ENCODE data around the gene SULF2.

DNA sequence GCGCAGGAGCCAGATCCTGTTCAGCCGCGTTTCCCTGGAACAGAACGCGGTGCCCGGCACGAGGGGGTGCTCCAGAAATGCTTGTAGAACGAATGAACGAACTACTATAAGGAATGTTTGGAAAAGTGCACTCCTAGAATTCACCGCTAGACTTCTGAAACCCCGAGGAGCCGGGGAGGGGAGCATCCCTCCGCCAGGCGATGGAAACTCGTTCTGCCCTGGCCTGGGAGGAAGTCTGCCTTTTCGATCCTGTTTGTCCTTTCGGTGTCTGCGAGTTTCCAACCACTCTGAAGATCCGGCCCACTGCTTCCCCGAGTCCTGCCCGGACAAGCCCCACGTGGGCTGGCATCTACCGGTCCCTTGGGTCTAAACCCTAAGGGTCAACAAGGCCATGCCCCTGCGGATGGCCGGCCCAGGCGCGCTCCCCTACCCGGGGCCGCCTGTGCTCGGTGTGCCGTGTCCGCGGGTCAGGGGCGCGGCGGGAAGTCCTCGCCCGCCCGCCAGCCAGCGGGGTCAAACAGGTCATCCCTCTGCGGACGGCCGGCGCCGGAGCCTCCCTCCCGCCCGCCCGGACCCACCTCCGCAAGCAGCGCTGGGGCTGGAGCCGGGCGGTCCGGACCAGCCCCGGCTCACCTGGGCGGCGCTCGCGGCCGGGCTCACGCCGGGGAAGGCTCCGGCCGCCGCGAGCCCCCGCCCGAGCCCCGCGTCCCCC, 526 bp downstream of the SULF2 start:
- TF ChIP-seq, protein P1, sequence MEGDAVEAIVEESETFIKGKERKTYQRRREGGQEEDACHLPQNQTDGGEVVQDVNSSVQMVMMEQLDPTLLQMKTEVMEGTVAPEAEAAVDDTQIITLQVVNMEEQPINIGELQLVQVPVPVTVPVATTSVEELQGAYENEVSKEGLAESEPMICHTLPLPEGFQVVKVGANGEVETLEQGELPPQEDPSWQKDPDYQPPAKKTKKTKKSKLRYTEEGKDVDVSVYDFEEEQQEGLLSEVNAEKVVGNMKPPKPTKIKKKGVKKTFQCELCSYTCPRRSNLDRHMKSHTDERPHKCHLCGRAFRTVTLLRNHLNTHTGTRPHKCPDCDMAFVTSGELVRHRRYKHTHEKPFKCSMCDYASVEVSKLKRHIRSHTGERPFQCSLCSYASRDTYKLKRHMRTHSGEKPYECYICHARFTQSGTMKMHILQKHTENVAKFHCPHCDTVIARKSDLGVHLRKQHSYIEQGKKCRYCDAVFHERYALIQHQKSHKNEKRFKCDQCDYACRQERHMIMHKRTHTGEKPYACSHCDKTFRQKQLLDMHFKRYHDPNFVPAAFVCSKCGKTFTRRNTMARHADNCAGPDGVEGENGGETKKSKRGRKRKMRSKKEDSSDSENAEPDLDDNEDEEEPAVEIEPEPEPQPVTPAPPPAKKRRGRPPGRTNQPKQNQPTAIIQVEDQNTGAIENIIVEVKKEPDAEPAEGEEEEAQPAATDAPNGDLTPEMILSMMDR (IDR thresholded peaks at IDR 0.05; ENCODE audit: low read depth, low read length, missing input control): no peak
- TF ChIP-seq, protein P2, sequence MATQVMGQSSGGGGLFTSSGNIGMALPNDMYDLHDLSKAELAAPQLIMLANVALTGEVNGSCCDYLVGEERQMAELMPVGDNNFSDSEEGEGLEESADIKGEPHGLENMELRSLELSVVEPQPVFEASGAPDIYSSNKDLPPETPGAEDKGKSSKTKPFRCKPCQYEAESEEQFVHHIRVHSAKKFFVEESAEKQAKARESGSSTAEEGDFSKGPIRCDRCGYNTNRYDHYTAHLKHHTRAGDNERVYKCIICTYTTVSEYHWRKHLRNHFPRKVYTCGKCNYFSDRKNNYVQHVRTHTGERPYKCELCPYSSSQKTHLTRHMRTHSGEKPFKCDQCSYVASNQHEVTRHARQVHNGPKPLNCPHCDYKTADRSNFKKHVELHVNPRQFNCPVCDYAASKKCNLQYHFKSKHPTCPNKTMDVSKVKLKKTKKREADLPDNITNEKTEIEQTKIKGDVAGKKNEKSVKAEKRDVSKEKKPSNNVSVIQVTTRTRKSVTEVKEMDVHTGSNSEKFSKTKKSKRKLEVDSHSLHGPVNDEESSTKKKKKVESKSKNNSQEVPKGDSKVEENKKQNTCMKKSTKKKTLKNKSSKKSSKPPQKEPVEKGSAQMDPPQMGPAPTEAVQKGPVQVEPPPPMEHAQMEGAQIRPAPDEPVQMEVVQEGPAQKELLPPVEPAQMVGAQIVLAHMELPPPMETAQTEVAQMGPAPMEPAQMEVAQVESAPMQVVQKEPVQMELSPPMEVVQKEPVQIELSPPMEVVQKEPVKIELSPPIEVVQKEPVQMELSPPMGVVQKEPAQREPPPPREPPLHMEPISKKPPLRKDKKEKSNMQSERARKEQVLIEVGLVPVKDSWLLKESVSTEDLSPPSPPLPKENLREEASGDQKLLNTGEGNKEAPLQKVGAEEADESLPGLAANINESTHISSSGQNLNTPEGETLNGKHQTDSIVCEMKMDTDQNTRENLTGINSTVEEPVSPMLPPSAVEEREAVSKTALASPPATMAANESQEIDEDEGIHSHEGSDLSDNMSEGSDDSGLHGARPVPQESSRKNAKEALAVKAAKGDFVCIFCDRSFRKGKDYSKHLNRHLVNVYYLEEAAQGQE (IDR thresholded peaks at IDR 0.05): no peak
- TF ChIP-seq JUND (IDR thresholded peaks at IDR 0.05) (no peak), GABPA (IDR thresholded peaks at IDR 0.05 in 1 of 2, conservative IDR thresholded peaks at IDR 0.05 in 1 of 2) (no peak), EGR1 (IDR thresholded peaks at IDR 0.05; ENCODE audit: low read depth in 2 of 2) (no peak), SP1 (IDR thresholded peaks at IDR 0.05) (no peak), MAX (IDR thresholded peaks at IDR 0.05) (no peak), RXRA (IDR thresholded peaks at IDR 0.05) (peak in 1 of 2 donors; percentile 7)
- TF ChIP-seq, protein P3, sequence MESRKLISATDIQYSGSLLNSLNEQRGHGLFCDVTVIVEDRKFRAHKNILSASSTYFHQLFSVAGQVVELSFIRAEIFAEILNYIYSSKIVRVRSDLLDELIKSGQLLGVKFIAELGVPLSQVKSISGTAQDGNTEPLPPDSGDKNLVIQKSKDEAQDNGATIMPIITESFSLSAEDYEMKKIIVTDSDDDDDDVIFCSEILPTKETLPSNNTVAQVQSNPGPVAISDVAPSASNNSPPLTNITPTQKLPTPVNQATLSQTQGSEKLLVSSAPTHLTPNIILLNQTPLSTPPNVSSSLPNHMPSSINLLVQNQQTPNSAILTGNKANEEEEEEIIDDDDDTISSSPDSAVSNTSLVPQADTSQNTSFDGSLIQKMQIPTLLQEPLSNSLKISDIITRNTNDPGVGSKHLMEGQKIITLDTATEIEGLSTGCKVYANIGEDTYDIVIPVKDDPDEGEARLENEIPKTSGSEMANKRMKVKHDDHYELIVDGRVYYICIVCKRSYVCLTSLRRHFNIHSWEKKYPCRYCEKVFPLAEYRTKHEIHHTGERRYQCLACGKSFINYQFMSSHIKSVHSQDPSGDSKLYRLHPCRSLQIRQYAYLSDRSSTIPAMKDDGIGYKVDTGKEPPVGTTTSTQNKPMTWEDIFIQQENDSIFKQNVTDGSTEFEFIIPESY (IDR thresholded peaks at IDR 0.05): no peak
